ENCODE data around the gene TP53TG5.
A peak's percentile ranks its signal among the peaks of the same experiment; 100 is the strongest.

TP53TG5 gene

GRCh38 chr20:45404438-45404837 lies 26.3 kb upstream of the TP53TG5 start:
- no peak for DNase-seq

DNA sequence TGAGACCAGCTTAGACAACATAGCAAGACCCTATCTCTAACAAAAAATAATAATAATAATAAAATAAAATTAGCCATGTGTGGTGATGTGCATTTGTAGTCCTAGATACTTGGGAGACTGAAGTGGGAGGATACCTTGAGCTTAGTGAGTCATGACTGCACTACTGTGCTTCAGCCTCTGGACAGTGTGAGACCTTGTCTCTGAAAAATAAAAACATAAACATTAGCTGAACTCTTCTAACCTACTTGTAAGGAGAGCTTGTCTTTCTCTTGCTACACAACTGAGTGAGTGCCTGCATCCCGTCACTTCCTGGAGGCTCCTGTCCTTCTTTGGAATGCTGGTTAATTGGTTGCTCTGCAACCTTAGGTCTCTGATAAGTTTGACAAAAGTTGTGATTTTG lies 24.8 kb upstream of the TP53TG5 start:
- no peak for DNase-seq

DNA sequence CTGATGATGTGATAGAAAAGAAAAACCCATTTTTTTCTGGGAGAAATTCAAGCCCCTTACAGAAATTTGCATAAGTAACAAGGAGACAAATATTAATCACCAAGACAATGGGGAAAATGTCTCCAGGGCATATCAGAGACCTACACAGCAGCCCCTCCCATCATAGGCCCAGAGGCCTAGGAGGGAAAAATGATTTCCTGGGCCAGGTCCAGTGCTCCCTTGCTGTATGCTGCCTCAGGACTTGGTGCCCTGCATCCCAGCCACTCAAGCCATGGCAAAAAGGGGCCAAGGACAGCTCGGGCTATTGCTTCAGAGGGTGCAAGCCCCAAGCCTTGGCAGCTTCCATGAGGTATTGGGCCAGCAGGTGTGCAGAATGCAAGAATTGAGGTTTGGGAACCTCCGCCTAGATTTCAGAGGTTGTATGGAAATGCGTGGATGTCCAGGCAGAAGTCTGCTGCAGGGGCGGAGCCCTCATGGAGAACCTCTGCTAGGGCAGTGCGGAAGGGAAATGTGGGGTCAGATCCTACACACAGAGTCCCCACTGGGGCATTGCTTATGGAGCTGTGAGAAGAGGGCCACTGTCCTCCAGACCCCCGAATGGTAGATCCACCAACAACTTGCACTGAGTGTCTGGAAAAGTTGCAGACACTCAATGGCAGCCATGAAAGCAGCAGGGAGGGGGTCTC lies 22.4 kb upstream of the TP53TG5 start:
- DNase-seq = no peak

- DNase-seq = no peak
Measured at GRCh38 chr20:45399018-45399417, 20.9 kb upstream of the TP53TG5 start.

- DNase-seq = no peak
Measured at GRCh38 chr20:45395114-45395415, 16.9 kb upstream of the TP53TG5 start.

GRCh38 chr20:45394221-45395113 lies 16.3 kb upstream of the TP53TG5 start:
- no peak for DNase-seq

DNA sequence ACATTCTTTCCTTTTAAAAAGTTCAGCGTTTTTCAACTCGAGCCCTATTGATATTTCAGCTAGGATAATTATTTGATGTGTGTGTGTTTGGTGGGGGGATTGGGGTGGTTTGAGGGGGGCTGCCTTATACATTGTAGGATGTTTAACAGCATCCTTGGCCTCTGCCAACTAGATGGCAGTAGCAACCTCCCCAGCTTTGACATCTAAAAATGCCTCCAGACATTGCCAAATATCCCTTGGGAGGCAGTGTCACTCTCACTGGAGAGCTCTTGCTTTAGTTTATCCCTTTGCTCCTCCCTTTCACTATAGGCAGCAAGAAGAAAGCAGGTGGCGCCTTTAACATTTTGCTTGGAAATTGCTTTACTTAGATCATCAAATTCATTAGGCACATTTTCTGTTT lies 14.6 kb upstream of the TP53TG5 start:
- no peak for DNase-seq

DNA sequence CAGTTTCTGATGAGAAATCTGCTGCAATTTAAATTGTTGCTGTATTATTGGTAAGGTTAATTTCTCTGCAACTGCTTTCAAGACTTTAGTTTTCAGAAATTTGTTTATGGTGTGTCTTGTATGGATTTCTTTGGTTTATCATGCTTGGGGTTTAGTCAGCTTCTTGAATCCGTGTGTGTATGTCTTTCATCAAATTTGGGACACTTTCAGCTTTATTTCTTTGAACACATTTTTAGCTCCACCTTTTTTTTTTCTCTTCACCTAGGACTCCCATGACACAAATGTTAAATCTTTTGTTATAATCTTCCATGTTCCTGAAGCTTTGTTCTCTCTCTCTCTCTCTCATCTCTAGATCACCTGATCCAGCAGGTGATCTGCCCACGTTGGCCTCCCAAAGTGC lies 13.4 kb upstream of the TP53TG5 start:
- no peak for DNase-seq

- no peak for DNase-seq
Measured at GRCh38 chr20:45390931-45391330, 12.8 kb upstream of the TP53TG5 start.

GRCh38 chr20:45387274-45387673 lies 9.1 kb upstream of the TP53TG5 start:
- no peak for DNase-seq

- DNase-seq = no peak
Measured at GRCh38 chr20:45377269-45377668, 856 bp downstream of the TP53TG5 start.

- DNase-seq = no peak
Measured at GRCh38 chr20:45374966-45375365, 3.2 kb downstream of the TP53TG5 start.

DNA sequence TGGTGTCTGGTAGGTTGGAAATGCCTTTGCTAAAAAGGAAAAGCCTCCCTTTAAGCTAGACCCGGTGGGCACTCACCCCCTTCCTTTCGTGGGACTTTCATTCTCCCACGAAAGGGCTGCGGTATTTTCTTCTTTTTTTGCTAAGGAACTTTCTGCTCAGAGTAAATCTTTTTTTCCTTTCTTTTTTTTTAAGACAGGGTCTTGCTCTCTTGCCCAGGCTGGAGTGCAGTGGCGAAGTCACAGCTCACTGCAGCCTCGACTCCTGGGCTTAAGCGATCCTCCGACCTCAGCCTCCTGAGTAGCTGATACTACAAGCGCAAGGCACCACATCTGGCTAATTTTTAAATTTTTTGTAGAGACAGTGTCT lies 4.0 kb downstream of the TP53TG5 start:
- DNase-seq = no peak

- DNase-seq = peak; percentile 54
Measured at GRCh38 chr20:45373353-45374100, 4.6 kb downstream of the TP53TG5 start.

DNA sequence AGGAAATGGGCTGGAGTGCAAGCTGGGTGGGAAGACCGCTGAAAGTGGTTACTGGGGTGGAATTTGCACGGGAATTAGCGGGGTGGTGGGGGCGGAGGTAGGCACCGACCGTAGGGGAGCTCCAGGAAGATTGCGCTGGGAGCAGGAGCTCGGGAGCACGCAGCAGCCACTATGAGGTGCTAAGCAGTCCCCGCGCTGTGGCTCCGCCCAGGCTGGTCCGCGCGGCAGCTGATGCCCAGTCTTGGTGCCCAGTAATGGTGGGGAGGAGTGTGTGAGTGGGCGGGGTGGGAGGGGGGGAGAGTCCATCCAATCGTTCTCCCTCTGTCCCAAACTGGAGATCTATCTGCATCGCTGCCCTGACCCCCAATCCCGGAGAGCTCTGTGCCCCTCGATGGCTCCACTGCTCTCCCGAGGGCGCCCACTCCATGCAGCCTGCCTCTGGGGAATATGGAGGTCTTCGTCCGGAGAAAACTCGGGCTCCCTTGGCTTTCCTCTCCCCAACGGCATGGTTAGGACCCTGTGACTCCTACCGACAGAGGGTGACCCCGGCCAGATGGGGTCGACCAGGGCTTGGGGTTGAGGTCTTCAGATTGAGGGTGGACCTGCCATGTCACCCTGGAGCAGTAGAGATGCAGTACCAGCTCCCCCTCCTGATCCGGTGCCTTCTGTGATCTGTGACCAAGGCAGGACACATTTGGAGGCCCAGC lies 5.3 kb downstream of the TP53TG5 start:
- no peak for DNase-seq

DNA sequence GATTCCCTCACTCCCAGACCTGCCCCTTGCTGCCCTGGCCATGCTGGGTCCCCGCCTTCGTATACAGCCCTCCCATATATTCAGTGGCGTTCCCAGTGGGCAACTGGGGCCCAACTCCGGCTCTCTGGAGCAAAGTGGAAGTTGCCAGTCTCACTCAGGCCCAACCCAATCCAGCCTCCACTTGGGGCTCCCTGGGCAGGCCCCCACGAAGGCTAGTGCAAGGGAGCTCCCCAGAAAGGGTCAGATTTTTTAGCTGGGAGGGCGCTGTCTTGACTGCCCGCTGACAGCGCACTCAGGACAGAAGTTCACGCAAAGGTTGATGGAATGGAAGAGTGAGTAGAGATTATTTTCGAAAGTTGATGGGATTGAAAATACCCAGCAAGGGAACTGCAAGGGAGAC lies 5.9 kb downstream of the TP53TG5 start:
- no peak for DNase-seq

DNA sequence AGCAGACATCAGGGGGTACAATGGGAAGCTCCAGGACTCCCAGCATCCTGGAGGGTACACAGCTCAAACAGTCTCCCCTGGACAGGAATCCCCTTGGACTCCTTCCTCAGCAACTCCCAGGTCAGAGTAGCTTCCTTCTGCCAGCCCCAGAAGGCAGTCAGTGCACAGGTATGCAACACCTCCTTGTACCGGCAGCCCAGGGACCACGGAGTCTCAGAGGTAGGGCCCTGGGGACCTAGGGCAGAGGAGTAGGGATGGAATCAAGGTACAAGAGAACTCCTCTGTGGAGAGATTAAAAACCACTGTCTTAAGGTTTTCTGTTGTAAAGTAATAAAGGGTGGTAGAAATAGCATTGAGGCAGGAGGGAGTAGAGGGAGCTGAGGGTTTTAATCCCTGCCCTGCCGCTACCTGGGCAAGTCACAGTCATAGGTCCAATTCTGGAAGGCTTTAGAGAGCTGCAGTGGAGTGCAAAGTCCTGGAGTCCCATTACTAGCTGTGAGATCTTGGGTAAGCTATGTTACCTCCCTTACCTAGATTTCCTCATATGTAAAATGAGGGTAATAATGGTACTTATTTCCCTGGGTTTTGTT lies 7.5 kb downstream of the TP53TG5 start:
- DNase-seq = no peak

DNA sequence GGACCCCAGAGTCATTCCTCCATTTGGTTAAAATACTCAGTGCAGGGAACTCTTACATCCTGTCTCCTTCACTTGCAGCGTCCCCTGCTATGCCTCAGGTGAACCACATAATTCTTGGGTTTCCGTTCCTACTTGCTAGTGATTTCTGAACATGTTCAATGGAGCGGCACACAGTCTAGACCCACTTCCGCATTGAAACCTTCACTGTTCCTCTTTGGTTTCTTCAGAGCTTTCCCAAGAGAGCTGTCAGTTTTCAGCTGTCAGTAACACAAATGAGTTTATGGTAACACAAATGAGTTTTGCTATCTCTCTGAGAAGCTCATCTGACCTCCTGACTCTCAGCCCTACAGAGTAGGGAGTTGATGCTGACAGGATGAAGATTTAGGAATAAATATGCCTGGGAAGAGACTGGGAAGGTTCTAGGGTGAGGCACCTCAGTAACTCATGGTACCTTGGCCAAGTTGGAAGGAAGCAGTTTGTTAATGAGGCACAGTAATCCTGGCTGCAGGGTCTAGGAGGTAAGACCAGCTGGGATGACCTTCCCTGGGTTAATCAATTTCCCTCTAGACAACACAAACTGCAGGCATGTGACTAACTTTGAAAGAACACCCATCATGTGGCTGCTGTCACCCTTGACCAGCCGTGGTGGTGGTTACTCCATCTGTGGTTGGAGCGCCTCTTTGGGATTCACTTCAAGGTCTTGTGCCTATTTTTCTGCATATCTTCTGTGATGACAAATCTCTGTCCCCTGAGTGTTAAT lies 9.7 kb downstream of the TP53TG5 start:
- no peak for DNase-seq

DNA sequence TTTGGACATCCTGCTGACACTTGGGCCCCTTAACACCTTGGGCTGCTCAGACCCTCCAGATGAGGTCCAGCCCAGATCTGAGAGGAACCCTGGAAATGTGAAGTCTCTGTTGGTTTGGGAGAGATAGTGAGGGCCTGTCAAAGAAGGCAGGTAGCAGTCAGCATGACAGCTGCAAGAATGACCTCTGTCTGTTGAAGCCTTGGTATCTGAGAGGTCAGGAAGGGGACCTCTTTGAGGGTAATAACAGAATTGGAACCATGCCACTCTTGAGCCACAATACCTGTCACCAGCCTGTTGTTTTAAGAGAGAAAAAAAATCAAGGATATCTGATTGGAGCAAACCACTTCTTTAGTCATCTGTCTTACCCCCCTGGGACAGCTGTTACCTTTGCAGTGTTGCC lies 11.0 kb downstream of the TP53TG5 start:
- DNase-seq = no peak

DNA sequence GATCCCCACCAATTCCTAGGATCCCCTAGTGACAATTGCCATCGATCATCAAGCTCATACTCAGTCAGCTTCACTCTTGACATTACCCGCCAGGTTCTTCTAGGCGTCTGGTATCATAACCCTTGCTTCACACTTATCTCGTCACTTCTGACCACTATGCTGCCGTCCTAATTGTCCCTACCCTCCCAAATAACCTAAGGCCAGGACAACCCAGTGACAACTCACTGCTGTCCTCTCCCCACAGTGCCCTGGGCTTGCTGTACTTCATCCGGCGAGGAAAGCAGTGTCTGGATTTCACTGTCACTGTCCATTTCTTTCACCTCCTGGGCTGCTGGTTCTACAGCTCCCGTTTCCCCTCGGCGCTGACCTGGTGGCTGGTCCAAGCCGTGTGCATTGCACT lies 11.5 kb downstream of the TP53TG5 start:
- DNase-seq = no peak

GRCh38 chr20:45366192-45366591 lies 11.9 kb downstream of the TP53TG5 start:
- DNase-seq = no peak

- no peak for DNase-seq
Measured at GRCh38 chr20:45365444-45365970, 12.6 kb downstream of the TP53TG5 start.
